SU-DHL-6 (cell line): Measurements from ENCODE around the gene ARL8A.
"Not testable (repeated sequence)": the region's sequence is repeated elsewhere in the genome, so short reads cannot be mapped to it uniquely, and the experiment has no call there.

Source experiments
- H2AFZ ChIP-seq: fragments of 200-600 bp; sonication (generic); 2 replicates; pipeline ENCODE4 v1.6.1; 2014; ENCODE audit warnings: low read depth, mild to moderate bottlenecking, moderate library complexity, mixed read lengths, antibody characterized with exemption, low read length; ENCODE audit not compliant: severe bottlenecking
- H3F3A ChIP-seq: fragments of 200-600 bp; shearing (Covaris generic); 2 replicates; pipeline ENCODE4 v1.6.0; 2016; ENCODE audit warnings: antibody characterized with exemption, mild to moderate bottlenecking; ENCODE audit not compliant: insufficient read depth
- H3K27ac ChIP-seq: fragments of 200-600 bp; sonication (generic); 2 replicates; pipeline ENCODE4 v1.5.1; 2016; ENCODE audit warnings: low read depth, mild to moderate bottlenecking, low read length, moderate library complexity, mixed read lengths
- H3K27me3 ChIP-seq: fragments of 200-600 bp; sonication (generic), shearing (Covaris generic); 2 replicates; pipeline ENCODE4 v1.6.0; 2014; ENCODE audit warnings: mild to moderate bottlenecking, low read length
- H3K36me3 ChIP-seq: fragments of 200-600 bp; sonication (generic); 2 replicates; pipeline ENCODE4 v1.6.1; 2014; ENCODE audit warnings: mild to moderate bottlenecking, low read length, mixed read lengths
- H3K4me2 ChIP-seq: fragments of 300-600, 200-600 bp; shearing (Covaris generic), sonication (generic); 2 replicates; pipeline ENCODE4 v1.6.0; 2014; ENCODE audit warnings: low read length, low read depth, mild to moderate bottlenecking; ENCODE audit not compliant: poor library complexity, severe bottlenecking
- H3K4me3 ChIP-seq: fragments of 200-600 bp; sonication (generic); 2 replicates; pipeline ENCODE4 v1.5.1; 2014; ENCODE audit warnings: antibody characterized with exemption, low read length, mild to moderate bottlenecking, mixed read lengths; ENCODE audit not compliant: insufficient read depth, poor library complexity, severe bottlenecking
- H3K79me2 ChIP-seq: fragments of 200-600 bp; sonication (generic); 2 replicates; pipeline ENCODE4 v1.6.1; 2014; ENCODE audit warnings: mild to moderate bottlenecking, low read length, moderate library complexity; ENCODE audit not compliant: insufficient read depth
- H3K9ac ChIP-seq: fragments of 200-600 bp; sonication (generic); 2 replicates; pipeline ENCODE4 v1.7.0; 2014; ENCODE audit warnings: mild to moderate bottlenecking, low read length
- H3K9me2 ChIP-seq: fragments of 200-600 bp; sonication (generic); replicated peaks from 2 replicates; pipeline ENCODE4 v1.6.1; 2014; ENCODE audit warnings: low read length; ENCODE audit not compliant: insufficient read depth
- H3K9me3 ChIP-seq: fragments of 200-600 bp; sonication (generic); 2 replicates; pipeline ENCODE4 v1.6.1; 2014; ENCODE audit warnings: low read length, mixed read lengths; ENCODE audit not compliant: insufficient read depth
- H4K20me1 ChIP-seq: fragments of 200-600 bp; sonication (generic); 2 replicates; pipeline ENCODE4 v1.6.1; 2014; ENCODE audit warnings: low read depth, mild to moderate bottlenecking, antibody characterized with exemption, low read length, moderate library complexity, mixed read lengths
- EZH2phosphoT487 ChIP-seq: fragments of 200-600 bp; sonication (generic), shearing (Covaris generic); conservative IDR thresholded peaks from 2 replicates; pipeline ENCODE4 v1.6.1; 2018; ENCODE audit warnings: mild to moderate bottlenecking, antibody characterized with exemption, low read length, moderate library complexity, mixed read lengths
- TF ChIP-seq, protein P1 (sequence below): fragments of 200-600 bp; sonication (generic); IDR thresholded peaks from one replicate; pipeline ENCODE4 v1.5.1; 2017; ENCODE audit warnings: antibody characterized with exemption, mild to moderate bottlenecking, low read length, moderate library complexity; ENCODE audit not compliant: insufficient read depth, poor library complexity, severe bottlenecking

Gene ARL8A

DNA sequence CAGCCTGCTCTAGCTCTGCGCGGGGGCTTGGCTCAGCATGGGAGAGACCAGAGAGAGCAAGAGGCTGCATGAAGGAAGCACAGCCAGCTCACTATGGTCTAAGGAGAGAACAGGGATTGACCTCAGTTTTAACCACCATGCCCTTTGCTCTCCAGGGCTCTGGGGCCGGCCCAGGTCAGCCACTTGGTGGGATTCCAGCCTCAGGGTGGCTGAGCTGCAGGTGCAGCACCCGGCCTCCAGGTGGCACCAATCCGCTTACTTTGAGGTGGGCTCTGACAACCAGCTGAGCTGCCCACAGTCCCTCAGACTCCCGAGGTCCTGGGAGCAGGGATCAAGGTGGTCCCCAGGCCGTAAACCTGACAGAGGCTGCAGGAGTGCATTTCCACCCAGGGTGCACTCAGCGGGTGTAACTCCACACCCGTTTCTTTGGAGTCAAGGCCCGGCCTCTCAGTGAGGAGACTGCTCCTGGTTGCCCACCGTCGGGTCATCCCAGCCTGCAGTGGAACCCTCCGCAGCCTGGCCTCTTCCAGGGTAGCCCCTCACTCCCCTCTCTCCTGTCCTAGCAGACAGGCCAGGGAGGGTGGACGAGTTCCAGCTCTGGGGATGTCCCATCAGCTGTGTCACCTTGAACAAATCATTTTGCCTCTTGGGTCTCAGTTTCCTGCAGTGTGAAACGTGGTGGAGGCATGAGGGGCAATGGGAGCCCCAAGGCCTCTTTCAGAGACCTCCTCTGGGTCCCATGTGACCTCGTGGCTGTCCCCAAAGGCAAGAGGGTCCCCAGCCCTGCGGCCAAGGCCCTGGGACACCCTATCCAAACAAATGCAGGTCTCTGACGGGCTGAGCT lies 48.5 kb upstream of the ARL8A start:
- Histone ChIP-seq H3K27ac (no peak overlapping the region), H3K27me3 (no peaks in the 10 kb centered on the region), H3K79me2 (no peaks in the 10 kb centered on the region), H3K4me2 (no peak overlapping the region), H4K20me1 (no peaks in the 10 kb centered on the region), H3F3A (no peaks in the 10 kb centered on the region), H3K9me3 (no peaks in the 10 kb centered on the region), H3K9me2 (no peaks in the 10 kb centered on the region), H3K9ac (no peak overlapping the region), H3K36me3 (no peaks in the 10 kb centered on the region), H2AFZ (no peak overlapping the region), H3K4me3 (no peak overlapping the region)
- TF ChIP-seq, protein P1, sequence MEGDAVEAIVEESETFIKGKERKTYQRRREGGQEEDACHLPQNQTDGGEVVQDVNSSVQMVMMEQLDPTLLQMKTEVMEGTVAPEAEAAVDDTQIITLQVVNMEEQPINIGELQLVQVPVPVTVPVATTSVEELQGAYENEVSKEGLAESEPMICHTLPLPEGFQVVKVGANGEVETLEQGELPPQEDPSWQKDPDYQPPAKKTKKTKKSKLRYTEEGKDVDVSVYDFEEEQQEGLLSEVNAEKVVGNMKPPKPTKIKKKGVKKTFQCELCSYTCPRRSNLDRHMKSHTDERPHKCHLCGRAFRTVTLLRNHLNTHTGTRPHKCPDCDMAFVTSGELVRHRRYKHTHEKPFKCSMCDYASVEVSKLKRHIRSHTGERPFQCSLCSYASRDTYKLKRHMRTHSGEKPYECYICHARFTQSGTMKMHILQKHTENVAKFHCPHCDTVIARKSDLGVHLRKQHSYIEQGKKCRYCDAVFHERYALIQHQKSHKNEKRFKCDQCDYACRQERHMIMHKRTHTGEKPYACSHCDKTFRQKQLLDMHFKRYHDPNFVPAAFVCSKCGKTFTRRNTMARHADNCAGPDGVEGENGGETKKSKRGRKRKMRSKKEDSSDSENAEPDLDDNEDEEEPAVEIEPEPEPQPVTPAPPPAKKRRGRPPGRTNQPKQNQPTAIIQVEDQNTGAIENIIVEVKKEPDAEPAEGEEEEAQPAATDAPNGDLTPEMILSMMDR: peak; percentile 78
- TF ChIP-seq EZH2phosphoT487: no peak

DNA sequence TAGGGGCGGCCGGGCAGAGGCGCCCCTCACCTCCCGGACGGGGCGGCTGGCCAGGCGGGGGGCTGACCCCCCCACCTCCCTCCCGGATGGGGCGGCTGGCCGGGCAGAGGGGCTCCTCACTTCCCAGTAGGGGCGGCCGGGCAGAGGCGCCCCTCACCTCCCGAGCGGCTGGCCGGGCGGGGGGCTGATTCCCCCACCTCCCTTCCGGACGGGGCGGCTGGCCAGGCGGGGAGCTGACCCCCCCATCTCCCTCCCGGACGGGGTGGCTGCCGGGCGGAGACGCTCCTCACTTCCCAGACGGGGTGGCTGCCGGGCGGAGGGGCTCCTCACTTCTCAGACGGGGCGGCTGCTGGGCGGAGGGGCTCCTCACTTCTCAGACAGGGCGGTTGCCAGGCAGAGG lies 46.9 kb upstream of the ARL8A start:
- not testable (repeated sequence) for H3K79me2 ChIP-seq, H3K36me3 ChIP-seq, H3K27ac ChIP-seq, H4K20me1 ChIP-seq, H3K27me3 ChIP-seq, H3F3A ChIP-seq, H3K9me3 ChIP-seq, H3K9me2 ChIP-seq, H3K4me2 ChIP-seq, H3K4me3 ChIP-seq, H3K9ac ChIP-seq, H2AFZ ChIP-seq

DNA sequence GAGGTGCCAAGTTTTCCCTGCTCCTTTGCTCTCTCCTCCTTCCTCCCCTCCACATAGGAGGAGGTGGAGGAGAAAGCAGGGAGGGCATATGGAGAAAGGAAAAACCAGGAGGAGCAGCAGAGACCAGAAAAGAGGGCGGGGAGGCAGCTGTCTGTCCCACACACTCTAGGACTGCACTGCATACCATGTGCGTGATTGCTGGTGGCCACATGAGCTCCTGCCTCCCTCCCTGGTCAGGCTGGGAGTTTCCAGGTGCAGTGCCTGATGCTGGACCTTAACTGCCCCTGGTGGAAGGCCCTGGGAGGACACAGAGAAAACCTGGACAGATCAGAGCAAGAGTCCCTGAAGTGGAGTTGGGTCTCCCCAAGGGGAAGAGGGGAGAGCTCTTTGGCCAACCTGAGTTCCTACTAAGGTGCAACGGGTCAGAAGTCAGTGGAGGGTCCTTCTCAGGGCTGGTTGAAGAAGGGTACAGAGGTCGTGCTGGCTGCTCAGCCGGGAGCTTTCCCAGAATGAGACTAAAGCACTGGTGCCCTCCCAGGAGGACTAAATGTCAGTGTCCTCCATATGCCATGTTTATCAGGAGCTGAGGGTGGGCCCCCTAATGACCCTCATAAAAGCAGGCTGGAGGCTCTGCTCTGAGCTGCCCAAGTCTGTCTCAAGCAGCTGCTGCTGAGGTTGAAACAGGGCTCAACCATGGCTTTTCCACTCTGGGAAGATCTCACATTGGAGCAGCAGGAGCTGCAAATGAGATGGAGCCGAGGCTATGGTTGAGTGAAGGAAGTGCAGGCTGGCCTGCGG lies 45.6 kb upstream of the ARL8A start:
- H3K27me3 ChIP-seq: no peaks in the 10 kb centered on the region
- H4K20me1 ChIP-seq: no peaks in the 10 kb centered on the region
- no peak overlapping the region for H3K4me2 ChIP-seq
- no peaks in the 10 kb centered on the region for H3F3A ChIP-seq
- no peaks in the 10 kb centered on the region for H3K9me3 ChIP-seq
- H2AFZ ChIP-seq: no peak overlapping the region
- no peaks in the 10 kb centered on the region for H3K9me2 ChIP-seq
- no peak overlapping the region for H3K4me3 ChIP-seq
- H3K79me2 ChIP-seq: no peaks in the 10 kb centered on the region
- H3K27ac ChIP-seq: no peak overlapping the region
- H3K36me3 ChIP-seq: no peaks in the 10 kb centered on the region
- no peak overlapping the region for H3K9ac ChIP-seq
- no peak for TF ChIP-seq EZH2phosphoT487
- TF ChIP-seq, protein P1: no peak
